Fibroblast of skin of abdomen (primary cell): Measurements from ENCODE around the gene MPRIP.
A peak's percentile ranks its signal among the peaks of the same experiment; 100 is the strongest.

Experiments used
- DNase-seq: peaks from one replicate; pipeline ENCODE4 v3.0.0-alpha.2; 2013

The MPRIP gene

GRCh38 chr17:17111401-17112393, 69.4 kb downstream of the MPRIP start:
- no peak for DNase-seq

DNA sequence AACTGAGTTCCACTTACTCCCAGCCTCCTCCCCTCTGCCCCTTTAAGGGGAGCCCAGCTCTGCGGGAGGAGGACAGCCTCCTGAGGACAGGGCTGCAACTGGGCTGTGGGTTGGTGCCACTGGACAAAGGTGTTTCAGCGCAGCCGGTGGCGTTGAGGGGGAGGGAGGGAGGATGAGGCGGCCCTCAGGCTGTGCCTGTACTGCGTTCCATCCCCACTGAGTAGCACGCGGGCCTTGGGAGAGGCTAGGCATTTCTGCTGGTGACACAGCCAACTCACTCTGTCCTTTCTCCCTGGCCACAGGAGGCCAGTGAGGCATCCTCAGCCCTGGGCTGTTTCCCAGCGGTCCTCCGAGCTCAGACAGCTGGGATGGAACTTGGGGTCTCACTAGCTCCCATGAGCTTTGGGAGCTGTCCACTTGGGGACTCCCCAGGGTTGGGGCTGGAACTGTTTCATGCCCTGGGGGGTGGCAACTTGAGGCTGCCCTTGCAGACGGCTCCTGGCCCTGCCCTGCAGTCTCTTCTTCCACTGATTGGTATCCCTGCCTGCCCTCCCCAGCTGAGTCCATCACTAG, 70.5 kb downstream of the MPRIP start:
- DNase-seq: no peak

GRCh38 chr17:17114592-17115225, 72.5 kb downstream of the MPRIP start:
- no peak for DNase-seq

GRCh38 chr17:17115620-17116019, 73.4 kb downstream of the MPRIP start:
- DNase-seq: no peak

- no peak for DNase-seq
Measured at GRCh38 chr17:17116406-17116805, 74.1 kb downstream of the MPRIP start.

DNA sequence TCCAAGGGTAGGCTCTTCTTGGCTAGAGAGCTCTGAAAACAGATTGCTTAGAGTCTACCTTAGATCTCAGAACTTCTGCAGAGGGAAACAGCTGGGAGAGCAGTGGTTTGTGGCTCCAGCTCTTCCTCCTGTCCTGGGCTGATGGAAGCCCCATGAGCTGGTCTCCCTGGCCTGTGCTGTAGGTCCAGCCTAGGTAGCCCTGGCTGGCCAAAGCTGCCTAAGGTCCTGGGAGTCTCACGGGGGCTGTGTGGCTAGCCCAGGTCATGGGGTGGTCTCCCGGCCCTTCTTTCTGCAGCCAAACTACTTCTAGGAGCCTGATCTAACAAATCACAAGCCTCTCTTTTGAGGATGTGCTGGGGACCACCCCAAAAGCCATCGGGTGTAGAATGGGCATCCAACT, 75.7 kb downstream of the MPRIP start:
- no peak for DNase-seq

DNA sequence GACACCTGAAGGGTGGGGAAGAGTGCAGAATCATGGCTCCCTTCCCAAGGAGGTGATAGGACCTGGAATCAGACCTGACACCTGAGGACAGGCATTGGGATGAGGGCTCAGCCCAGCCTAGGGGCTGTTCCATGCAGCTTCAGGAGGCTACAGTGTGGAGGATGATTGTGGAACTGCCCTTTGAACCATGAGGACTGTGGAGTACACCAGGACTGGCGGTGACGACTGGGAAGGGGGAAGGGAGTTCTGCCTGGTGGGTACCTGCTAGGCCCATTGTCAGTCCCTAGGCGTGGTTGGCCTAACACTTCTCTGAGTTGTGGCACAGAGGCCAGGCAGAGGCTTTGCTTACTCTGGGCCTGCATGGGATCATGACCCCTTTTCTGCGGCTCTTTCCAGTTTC, 76.1 kb downstream of the MPRIP start:
- DNase-seq: no peak

- DNase-seq: no peak
Measured at GRCh38 chr17:17119106-17119505, 76.8 kb downstream of the MPRIP start.

GRCh38 chr17:17119533-17119932, 77.3 kb downstream of the MPRIP start:
- peak; percentile 23 for DNase-seq

DNA sequence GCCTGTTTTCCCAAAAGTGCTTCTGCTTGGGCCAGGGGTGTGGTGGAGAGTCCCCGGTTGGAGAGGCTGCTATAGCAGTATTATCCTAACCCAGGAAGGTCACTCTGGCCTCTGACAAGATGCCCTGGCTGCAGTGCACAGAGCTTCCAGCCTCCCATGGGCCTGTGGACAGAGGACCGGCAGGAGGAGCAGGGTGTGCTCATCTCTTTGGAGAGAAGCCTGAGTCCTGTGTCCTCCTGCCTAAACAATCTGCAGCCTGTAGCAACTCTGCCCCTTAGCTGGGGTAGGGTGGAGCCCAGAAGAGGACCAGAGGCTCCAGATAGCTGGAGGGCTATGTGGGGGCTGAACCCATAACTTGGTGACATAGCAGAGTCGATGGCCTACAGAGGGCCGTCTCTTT, 78.0 kb downstream of the MPRIP start:
- no peak for DNase-seq

DNA sequence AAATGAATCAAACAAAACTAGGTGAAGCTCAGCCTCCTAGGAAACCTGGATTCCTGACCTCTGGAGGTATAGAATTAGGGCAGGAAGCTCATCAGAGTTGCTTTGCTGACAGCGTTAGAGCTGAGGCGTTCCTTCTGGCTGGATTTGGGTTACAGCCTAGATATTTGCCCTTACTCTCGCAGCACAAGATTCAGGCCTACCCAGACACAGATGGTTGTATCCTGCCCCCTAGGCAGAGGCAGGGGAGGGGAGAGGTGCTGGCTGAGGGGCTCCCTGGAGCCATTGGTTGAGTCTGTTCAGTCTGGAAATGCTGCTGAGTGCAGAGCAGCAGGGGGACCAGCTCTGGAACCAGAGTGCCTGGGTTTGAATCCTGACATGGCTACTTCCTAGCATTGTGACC, 78.4 kb downstream of the MPRIP start:
- DNase-seq: no peak

- DNase-seq: no peak
Measured at GRCh38 chr17:17121162-17121561, 78.9 kb downstream of the MPRIP start.

GRCh38 chr17:17122781-17123483, 80.7 kb downstream of the MPRIP start:
- DNase-seq: no peak

DNA sequence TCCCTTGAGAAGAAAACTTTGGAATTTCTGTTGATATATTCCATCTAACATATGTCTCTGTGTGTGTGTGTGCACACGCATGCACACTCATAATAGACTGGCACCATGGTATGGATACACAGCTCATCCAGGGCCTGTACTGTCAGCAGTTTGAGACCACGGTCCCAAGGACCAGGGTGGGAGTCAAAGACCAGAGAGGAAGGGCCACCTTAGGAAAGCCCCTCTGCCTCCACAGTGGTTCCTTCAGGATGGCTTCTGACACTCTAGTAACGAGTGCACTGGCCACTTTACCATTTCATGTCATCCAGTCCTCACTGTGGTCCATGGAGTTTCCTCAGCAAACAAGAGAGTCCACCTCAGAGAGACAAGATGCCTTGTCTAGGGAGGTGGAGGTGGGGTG, 82.1 kb downstream of the MPRIP start:
- no peak for DNase-seq

DNA sequence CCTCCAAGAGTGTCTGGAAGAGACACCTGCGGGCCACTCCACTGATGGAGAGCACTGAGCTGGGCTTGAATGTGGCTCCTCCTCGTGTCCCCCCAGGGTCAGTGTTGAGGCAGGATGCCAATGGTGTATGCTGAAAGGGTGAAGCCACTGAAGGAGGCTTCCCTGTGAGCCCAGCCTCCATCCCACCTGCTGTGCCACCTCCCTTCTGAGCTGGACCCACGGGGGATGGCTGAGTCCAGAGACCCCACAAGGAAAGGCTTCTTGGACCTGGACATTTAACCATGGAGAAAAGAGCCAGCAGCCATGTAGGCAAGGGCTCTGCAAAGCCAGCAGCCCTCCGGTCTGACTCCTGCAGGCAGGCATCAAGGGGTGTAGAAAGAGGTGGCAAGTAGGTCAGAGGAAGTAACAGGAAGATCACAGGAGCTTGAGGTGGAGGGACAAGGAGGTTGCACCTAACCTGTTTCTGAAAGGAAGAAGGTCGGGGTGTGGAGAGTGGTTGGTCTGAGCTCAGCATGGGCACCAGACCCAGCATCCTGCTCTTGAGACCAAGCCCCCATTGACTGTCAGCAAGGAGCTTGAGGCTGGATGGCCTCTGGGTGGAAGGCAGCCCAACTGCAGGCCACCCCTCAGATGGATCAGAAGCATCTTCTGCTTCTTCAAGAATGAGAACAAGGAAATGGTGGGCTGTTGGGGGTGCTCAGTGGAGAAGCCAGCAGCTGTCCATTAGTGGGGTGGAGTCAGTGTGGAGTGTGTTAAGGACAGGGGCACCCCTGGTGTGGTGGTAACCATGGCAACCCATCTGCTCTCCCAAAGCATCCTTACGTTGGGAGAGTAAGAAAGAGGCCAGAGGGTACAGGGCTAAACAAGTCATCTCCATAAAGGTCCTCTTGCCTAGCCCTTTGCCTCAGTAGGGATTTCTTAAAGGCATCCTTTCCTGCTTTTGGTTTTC, 83.2 kb downstream of the MPRIP start:
- no peak for DNase-seq

DNA sequence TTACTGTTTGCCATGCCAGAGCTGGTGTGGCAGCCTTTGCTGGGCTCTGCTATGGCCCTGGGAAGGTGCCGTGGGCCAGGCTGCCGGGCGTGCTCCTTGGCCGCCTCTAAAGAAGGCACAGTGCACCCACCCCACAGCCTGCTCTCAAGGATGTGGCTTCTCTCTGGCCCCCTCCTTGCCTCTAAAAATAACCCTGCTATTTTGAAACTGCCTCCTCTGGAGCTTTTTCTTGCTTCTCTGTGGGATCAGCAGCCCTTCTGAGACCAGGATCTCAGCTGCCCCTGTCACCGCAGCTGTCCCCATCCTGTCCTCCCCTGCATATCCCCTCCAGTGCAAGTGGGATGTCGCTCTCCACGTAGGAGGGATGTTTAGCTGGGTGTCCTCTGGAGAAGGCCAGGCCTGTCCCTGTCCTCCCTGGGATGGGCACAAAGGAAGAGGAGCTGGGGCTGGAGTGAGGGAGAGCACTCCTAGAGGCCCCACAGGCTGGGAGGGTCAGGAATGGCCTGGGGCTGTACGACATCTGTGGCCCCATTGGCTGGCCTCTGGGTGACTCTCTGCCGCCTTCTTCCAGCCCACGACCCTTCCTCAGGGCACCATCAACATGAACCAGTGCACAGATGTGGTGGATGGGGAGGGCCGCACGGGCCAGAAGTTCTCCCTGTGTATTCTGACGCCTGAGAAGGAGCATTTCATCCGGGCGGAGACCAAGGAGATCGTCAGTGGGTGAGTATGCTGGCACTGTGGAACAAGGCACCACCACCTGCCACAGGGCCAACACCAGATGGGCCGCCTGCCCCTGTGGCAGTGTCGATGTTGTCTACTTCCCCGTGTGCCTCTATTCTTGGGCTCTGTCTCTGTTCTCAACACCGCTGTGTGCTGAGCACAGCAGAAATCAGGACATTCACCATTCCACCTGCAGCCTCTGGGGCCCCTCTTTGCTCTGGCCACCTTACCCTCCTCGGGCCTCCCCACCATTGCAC, 84.2 kb downstream of the MPRIP start:
- DNase-seq: no peak

- DNase-seq: no peak
Measured at GRCh38 chr17:17127156-17127555, 84.9 kb downstream of the MPRIP start.

- DNase-seq: no peak
Measured at GRCh38 chr17:17127730-17128291, 85.6 kb downstream of the MPRIP start.

DNA sequence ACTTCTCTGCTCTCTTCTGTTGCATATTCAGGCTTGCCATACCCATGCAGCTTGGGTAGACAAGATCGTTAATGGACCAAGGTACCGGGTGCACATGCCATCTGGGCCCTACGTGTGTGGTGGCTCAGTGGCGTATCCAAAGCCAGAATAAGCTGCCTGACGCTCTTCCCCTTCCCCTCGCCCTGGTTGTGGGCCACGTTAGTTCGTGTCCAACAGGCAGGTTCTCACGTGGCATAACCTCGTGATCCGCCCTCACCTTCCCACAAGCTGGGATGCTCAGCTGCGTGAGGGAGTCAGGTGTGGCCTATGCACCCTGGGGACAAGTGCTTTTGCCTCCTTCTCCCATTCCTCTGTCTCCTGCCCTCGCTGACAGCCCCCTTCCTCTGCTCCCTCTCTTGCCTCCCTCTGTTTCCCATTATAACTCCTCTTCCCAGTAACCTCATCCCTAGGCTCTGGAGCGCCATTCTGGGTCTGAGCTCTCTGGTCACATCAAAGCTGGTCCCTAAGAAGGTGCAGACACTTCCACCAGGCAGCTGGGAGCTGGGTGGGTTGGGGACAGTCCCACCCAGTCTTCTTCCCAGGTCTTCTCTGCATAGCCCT, 86.3 kb downstream of the MPRIP start:
- DNase-seq: no peak

DNA sequence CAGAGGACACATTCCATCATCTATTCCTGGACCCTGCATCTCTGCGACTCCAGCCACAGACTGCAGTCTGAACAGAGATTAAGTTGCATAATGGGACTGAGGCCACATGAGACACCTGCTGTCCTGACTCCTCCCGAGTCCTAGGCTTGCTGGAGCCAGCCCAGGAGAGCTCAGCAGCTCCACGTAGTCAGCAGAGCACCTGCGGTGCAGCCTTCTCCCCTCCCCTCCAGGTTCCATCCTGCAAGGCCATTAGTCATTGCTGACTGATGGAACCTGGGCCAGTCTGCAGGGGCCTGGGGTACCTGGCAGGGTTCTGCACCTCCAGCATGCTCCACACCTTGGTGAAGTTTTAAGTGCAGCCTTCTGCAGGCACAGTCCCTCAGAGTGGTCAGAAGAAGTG, 87.2 kb downstream of the MPRIP start:
- no peak for DNase-seq
